ENCODE data around the gene PSD4. TPM values are rescaled to one million over a fixed set of nuclear protein-coding genes. Genes with fewer than 3 reads are reported as not detected.
A peak's percentile ranks its signal among the peaks of the same experiment; 100 is the strongest.

The PSD4 gene
- total RNA-seq, 4 donors from 2014 or later, result 6.3 to 27.6 (median 13.1) TPM

- TF ChIP-seq CTCF (IDR thresholded peaks at IDR 0.05), result no peak
- DNase-seq (ENCODE audit: low spot score) (no peak), ATAC-seq (ENCODE audit: low FRiP score) (no peak)
These were observed 41.3 kb downstream of the PSD4 start for GRCh38 chr2:113215056-113215455.

GRCh38 chr2:113216321-113216720 lies 42.5 kb downstream of the PSD4 start:
- no peak for TF ChIP-seq CTCF (IDR thresholded peaks at IDR 0.05)
- DNase-seq (ENCODE audit: low spot score), result no peak
- no peak for ATAC-seq (ENCODE audit: low FRiP score)

- DNase-seq (ENCODE audit: low spot score) (no peak), ATAC-seq (ENCODE audit: low FRiP score) (no peak)
- no peak for TF ChIP-seq CTCF (IDR thresholded peaks at IDR 0.05)
These were observed 43.2 kb downstream of the PSD4 start for GRCh38 chr2:113216891-113217454.

- no peak for DNase-seq (ENCODE audit: low spot score)
- TF ChIP-seq CTCF (IDR thresholded peaks at IDR 0.05), result no peak
- no peak for ATAC-seq (ENCODE audit: low FRiP score)
These were observed 43.9 kb downstream of the PSD4 start for GRCh38 chr2:113217455-113218282.

- no peak for TF ChIP-seq CTCF (IDR thresholded peaks at IDR 0.05)
- peak; percentile 27 for ATAC-seq (ENCODE audit: low FRiP score)
- no peak for DNase-seq (ENCODE audit: low spot score)
These were observed 44.7 kb downstream of the PSD4 start for GRCh38 chr2:113218283-113219091.

GRCh38 chr2:113219092-113219441 lies 45.3 kb downstream of the PSD4 start:
- TF ChIP-seq CTCF (IDR thresholded peaks at IDR 0.05), result no peak
- DNase-seq (ENCODE audit: low spot score), result no peak
- ATAC-seq (ENCODE audit: low FRiP score), result no peak
